HL-60 (cell line): ENCODE measurements around the gene OPN1MW.
"Not testable (repeated sequence)": the region's sequence is repeated elsewhere in the genome, so short reads cannot be mapped to it uniquely, and the experiment has no call there.

ENCODE experiments used
- CTCF ChIP-seq: IDR thresholded peaks from one replicate; pipeline ENCODE4 v1.5.1; 2011; ENCODE audit warnings: low read length, control low read depth, inconsistent platforms; ENCODE audit not compliant: insufficient read depth
- POLR2AphosphoS5 ChIP-seq: IDR thresholded peaks from 2 replicates; pipeline ENCODE4 v1.6.1; 2012; ENCODE audit warnings: low read depth
- REST ChIP-seq: IDR thresholded peaks from 2 replicates; pipeline ENCODE4 v1.6.1; 2012; ENCODE audit warnings: low read depth; ENCODE audit not compliant: insufficient replicate concordance
- SPI1 ChIP-seq: IDR thresholded peaks from 2 replicates; pipeline ENCODE4 v1.6.1; 2012; ENCODE audit warnings: low read depth, mild to moderate bottlenecking, borderline replicate concordance

GRCh38 chrX:154238939-154239559 is 56.7 kb downstream of the OPN1MW start:
- TF ChIP-seq REST, POLR2AphosphoS5, CTCF, SPI1: not testable (repeated sequence)
